ENCODE results near the gene TMEM121B. TPM values are rescaled to one million over a fixed set of nuclear protein-coding genes. Genes with fewer than 3 reads are reported as not detected.

TMEM121B gene
- polyA plus RNA-seq, 3 donors, result 1.4 to 3.2 (median 1.9) TPM

GRCh38 chr22:17085277-17086181 is 35.6 kb downstream of the TMEM121B start:
- H3K79me2 ChIP-seq (ENCODE audit: insufficient read depth, low read length), result peaks cover 75% of the 10 kb centered on the region
- peak overlapping the region; percentile 96 to 99 for H3K4me3 Mint-ChIP-seq
- H3K4me1 ChIP-seq (ENCODE audit: control insufficient read depth in 1 of 2, insufficient read depth in 2 of 2, low read length in 2 of 2), result peaks cover 44 to 52% of the 10 kb centered on the region in 2 donors
- H3K9me3 Mint-ChIP-seq, result peaks cover 0 to 2% (median 0%) of the 10 kb centered on the region in 7 donors
- WGBS (ENCODE audit: insufficient coverage), result 2% methylated on average over 72 of the region's 92 CpGs
- no peaks in the 10 kb centered on the region for H3K27me3 ChIP-seq (ENCODE audit: control insufficient read depth in 2 of 2, insufficient read depth in 2 of 2, low read length in 2 of 2)
- DNase-seq, result peak in 2 of 3 donors; percentile 34 to 47
- no peaks in the 10 kb centered on the region for H3K9me3 ChIP-seq (replicated peaks in 1 of 2; ENCODE audit: control insufficient read depth in 1 of 2, insufficient read depth in 1 of 2, low read length in 2 of 2)
- peaks cover 4 to 17% of the 10 kb centered on the region in 2 donors for H3K36me3 ChIP-seq (replicated peaks in 1 of 2; ENCODE audit: control insufficient read depth in 1 of 2, insufficient read depth in 2 of 2, low read length in 2 of 2)
- peaks cover 55% of the 10 kb centered on the region for H3K4me1 Mint-ChIP-seq
- peaks cover 58% of the 10 kb centered on the region for H4K20me1 ChIP-seq (ENCODE audit: insufficient read depth, low read length)
- H3K27ac ChIP-seq (ENCODE audit: low read depth in 1 of 2, low read length in 2 of 2), result peak overlapping the region; percentile 81 to 92
- H3K27me3 Mint-ChIP-seq (ENCODE audit: low read depth in 3 of 3), result peaks cover 0 to 2% (median 0%) of the 10 kb centered on the region in 3 donors
- H3K4me2 ChIP-seq (replicated peaks; ENCODE audit: extremely low read depth, low read length, poor library complexity, severe bottlenecking), result peak overlapping the region; percentile 88
- peak overlapping the region; percentile 89 to 91 (median 91) for H3K4me3 ChIP-seq (replicated peaks in 1 of 3; ENCODE audit: low read depth in 2 of 3, low read length in 3 of 3)
- H3K36me3 Mint-ChIP-seq, result peaks cover 12 to 38% of the 10 kb centered on the region in 2 donors
- H2AFZ ChIP-seq (ENCODE audit: insufficient read depth, low read depth, low read length, poor library complexity, severe bottlenecking), result peak overlapping the region; percentile 85
- TF ChIP-seq, protein P1, sequence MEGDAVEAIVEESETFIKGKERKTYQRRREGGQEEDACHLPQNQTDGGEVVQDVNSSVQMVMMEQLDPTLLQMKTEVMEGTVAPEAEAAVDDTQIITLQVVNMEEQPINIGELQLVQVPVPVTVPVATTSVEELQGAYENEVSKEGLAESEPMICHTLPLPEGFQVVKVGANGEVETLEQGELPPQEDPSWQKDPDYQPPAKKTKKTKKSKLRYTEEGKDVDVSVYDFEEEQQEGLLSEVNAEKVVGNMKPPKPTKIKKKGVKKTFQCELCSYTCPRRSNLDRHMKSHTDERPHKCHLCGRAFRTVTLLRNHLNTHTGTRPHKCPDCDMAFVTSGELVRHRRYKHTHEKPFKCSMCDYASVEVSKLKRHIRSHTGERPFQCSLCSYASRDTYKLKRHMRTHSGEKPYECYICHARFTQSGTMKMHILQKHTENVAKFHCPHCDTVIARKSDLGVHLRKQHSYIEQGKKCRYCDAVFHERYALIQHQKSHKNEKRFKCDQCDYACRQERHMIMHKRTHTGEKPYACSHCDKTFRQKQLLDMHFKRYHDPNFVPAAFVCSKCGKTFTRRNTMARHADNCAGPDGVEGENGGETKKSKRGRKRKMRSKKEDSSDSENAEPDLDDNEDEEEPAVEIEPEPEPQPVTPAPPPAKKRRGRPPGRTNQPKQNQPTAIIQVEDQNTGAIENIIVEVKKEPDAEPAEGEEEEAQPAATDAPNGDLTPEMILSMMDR (IDR thresholded peaks at IDR 0.05), result no peak
- peak overlapping the region; percentile 93 for H3K9ac ChIP-seq (ENCODE audit: insufficient read depth, low read length, poor library complexity, severe bottlenecking)
- intact Hi-C loops (cut with micrococcal nuclease), result loop anchor here (2.0 to 10.0 kb wide), 4 partner anchors 15 to 989 kb away; partner anchors contain the start of genes HDHD5 (in 1 of the 2) and PEX26 (in 1 of the 2)
- H3K27ac Mint-ChIP-seq, result peak overlapping the region; percentile 90 to 96 (median 95)

DNA sequence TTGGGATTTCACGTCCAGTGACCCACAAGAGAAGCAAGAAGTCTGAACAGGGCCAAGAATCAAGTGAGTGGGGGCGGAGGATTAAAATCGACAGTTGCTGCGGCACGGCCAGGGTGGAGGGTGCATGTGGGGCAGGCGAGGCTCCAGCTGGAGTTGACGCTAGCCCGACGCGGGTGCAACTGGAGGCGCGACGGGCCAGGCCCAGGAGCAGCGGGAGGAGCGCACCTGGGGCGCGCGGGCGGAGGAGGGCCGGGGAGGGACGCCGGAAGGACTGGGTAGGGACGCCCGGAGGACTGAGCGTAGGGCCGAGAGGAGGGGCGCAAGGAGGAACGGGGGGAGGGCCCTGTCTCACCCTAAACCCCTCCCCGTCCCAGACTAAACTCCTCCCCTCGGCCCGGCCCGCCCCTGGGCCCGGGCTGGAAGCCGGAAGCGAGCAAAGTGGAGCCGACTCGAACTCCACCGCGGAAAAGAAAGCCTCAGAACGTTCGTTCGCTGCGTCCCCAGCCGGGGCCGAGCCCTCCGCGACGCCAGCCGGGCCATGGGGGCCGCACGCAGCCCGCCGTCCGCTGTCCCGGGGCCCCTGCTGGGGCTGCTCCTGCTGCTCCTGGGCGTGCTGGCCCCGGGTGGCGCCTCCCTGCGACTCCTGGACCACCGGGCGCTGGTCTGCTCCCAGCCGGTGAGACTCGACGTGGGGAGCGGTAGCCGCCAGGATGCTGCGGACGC is 36.4 kb downstream of the TMEM121B start, which contains the start of gene IL17RA:
IL17RA (plus strand) TSS at position 447 of the 723 bp plus-strand sequence; CDS start at position 539, 92 bp downstream.
- peaks cover 56% of the 10 kb centered on the region for H3K4me1 Mint-ChIP-seq

More for the DNA sequence above, 36.4 kb downstream of the TMEM121B start, which contains the start of gene IL17RA:
- intact Hi-C loops (cut with micrococcal nuclease), result loop anchor here (2.0 to 10.0 kb wide), 4 partner anchors 33 to 990 kb away; partner anchors contain the start of genes HDHD5 (in 1 of the 2) and PEX26 (in 1 of the 2)
- peaks cover 49% of the 10 kb centered on the region for H4K20me1 ChIP-seq (ENCODE audit: insufficient read depth, low read length)
- peak within 1 kb of the TSS; percentile 93 for H3K9ac ChIP-seq (ENCODE audit: insufficient read depth, low read length, poor library complexity, severe bottlenecking)
- H3K9me3 ChIP-seq (replicated peaks in 1 of 2; ENCODE audit: control insufficient read depth in 1 of 2, insufficient read depth in 1 of 2, low read length in 2 of 2), result no peaks in the 10 kb centered on the region
- H3K27me3 Mint-ChIP-seq (ENCODE audit: low read depth in 3 of 3), result peaks cover 0 to 2% (median 0%) of the 10 kb centered on the region in 3 donors
- H3K36me3 ChIP-seq (replicated peaks in 1 of 2; ENCODE audit: control insufficient read depth in 1 of 2, insufficient read depth in 2 of 2, low read length in 2 of 2), result peaks cover 4 to 15% of the 10 kb centered on the region in 2 donors
- peak within 1 kb of the TSS; percentile 90 to 96 (median 95) for H3K27ac Mint-ChIP-seq
- H3K79me2 ChIP-seq (ENCODE audit: insufficient read depth, low read length), result peaks cover 70% of the 10 kb centered on the region
- DNase-seq, result peak; percentile 84 to 90 (median 86)
- peak within 1 kb of the TSS; percentile 85 for H2AFZ ChIP-seq (ENCODE audit: insufficient read depth, low read depth, low read length, poor library complexity, severe bottlenecking)
- H3K4me1 ChIP-seq (ENCODE audit: control insufficient read depth in 1 of 2, insufficient read depth in 2 of 2, low read length in 2 of 2), result peaks cover 40 to 50% of the 10 kb centered on the region in 2 donors
- WGBS (ENCODE audit: insufficient coverage), result under 1% methylated on average over 58 of the region's 68 CpGs
- no peaks in the 10 kb centered on the region for H3K27me3 ChIP-seq (ENCODE audit: control insufficient read depth in 2 of 2, insufficient read depth in 2 of 2, low read length in 2 of 2)
- peak within 1 kb of the TSS; percentile 96 to 99 for H3K4me3 Mint-ChIP-seq
- peak within 1 kb of the TSS; percentile 81 to 92 for H3K27ac ChIP-seq (ENCODE audit: low read depth in 1 of 2, low read length in 2 of 2)
- peaks cover 12 to 32% of the 10 kb centered on the region in 2 donors for H3K36me3 Mint-ChIP-seq
- peak within 1 kb of the TSS; percentile 89 to 91 (median 91) for H3K4me3 ChIP-seq (replicated peaks in 1 of 3; ENCODE audit: low read depth in 2 of 3, low read length in 3 of 3)
- H3K4me2 ChIP-seq (replicated peaks; ENCODE audit: extremely low read depth, low read length, poor library complexity, severe bottlenecking), result peak within 1 kb of the TSS; percentile 88
- TF ChIP-seq, protein P1 (IDR thresholded peaks at IDR 0.05), result no peak
- H3K9me3 Mint-ChIP-seq, result peaks cover 0 to 2% (median 0%) of the 10 kb centered on the region in 7 donors

Data from CD14-positive monocyte (primary cell).